Left lung (tissue), 10 donors: ENCODE measurements around the gene DCC. TPM values are rescaled to one million over a fixed set of nuclear protein-coding genes. Genes with fewer than 3 reads are reported as not detected.
A peak's percentile ranks its signal among the peaks of the same experiment; 100 is the strongest.

Experiments
- ATAC-seq: fragments of 200-7000 bp; cut with Tn5 transposase; one replicate; pipeline ENCODE4 v1.9.1; 2020; ENCODE audit warnings: moderate library complexity
- DNase-seq, 4 donors: peaks; one replicate each; pipeline ENCODE4 v3.0.0-alpha.2; 2013 to 2020
- H3K27ac ChIP-seq, 2 donors: fragments of 200-600 bp; sonication (generic) in 1 of 2; one replicate each; pipeline versions ENCODE4 v1.5.0 to v1.8.0; 2020 to 2021
- H3K27me3 ChIP-seq, 2 donors: fragments of 200-600 bp; sonication (generic) in 1 of 2; one replicate each; pipeline versions ENCODE4 v1.5.0 to v1.8.0; 2020 to 2021
- H3K36me3 ChIP-seq, 2 donors: fragments of 200-600 bp; sonication (generic) in 1 of 2; one replicate each; pipeline versions ENCODE4 v1.5.0 to v1.8.0; 2020 to 2021
- H3K4me1 ChIP-seq, 2 donors: fragments of 200-600 bp; one replicate each; pipeline ENCODE4 v1.8.0; 2021
- H3K4me3 ChIP-seq, 2 donors: fragments of 200-600 bp; sonication (generic) in 1 of 2; one replicate each; pipeline versions ENCODE4 v1.5.0 to v1.8.0; 2020 to 2021; ENCODE audit warnings: mild to moderate bottlenecking in 1 of 2
- H3K9me3 ChIP-seq, 2 donors: fragments of 200-600 bp; sonication (generic) in 1 of 2; one replicate each; pipeline versions ENCODE4 v1.5.0 to v1.8.0; 2020 to 2021
- intact Hi-C, 2 donors: fragments of 100-400 bp; cut with DNase I; formaldehyde crosslinking; loops; one replicate each; pipeline versions ENCODE4 v1.11.2 to v1.14.2; 2022
- polyA plus RNA-seq, 6 donors: library from polyadenylated mRNA; unstranded; fragments of 120-200 nt; gene quantifications; one replicate each; pipeline ENCODE4 v1.2.1, GENCODE V29; 2013; ENCODE audit not compliant: insufficient read length in 6 of 6
- total RNA-seq, 2 donors: library from RNA; stranded (reverse); fragmentation: NEBNext Ultra II Directional; extraction: Animal tissue kit (Norgen Biotek cat#: 25700); gene quantifications; one replicate each; pipeline ENCODE4 v1.2.1, GENCODE V29; 2021
- TF ChIP-seq, protein P1 (sequence below), 2 donors: fragments of 200-600 bp; sonication (generic) in 1 of 2; IDR thresholded peaks; one replicate each; pipeline versions ENCODE4 v1.5.0 to v1.8.0; 2021; ENCODE audit warnings: antibody characterized with exemption in 2 of 2
- donor health status: DM: no; HTN: yes; CAD: no.
- donor health status: DM: no; HTN: no; CAD: no.

The DCC gene
- total and polyA plus RNA-seq, 8 donors, result 0.61 to 3.5 (median 2.1) TPM

DNA sequence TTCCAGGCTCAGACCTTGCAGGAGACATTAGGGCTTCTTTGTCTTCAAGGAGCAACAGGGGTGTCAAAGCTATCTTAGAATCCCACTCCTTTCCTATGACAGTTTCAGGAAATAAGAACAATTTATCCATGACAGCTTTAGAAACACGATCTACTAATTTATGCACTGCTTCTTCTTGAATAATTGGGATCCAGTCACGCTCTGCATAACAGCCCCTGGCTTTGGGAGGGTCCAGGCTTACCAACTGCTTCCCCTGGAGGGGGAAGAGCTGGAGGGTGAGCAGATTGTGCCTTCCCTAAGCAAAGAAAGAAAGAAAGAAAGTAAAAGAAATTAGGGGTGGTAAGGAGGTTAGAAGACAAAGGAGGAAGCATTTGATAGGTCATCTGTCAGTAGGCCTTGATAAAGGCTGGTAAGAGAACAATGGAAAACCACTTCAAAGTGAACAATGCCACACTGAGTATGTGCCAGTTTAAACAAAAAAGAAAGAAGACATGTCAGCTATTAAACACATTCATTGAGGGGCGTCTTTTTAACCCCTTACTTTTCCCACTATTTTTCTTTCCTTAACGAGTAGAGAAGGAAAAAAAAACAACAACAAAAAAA, 327.6 kb downstream of the DCC start:
- Histone ChIP-seq H3K9me3 (no peaks in the 10 kb centered on the region), H3K4me1 (no peaks in the 10 kb centered on the region), H3K4me3 (no peak overlapping the region), H3K36me3 (no peaks in the 10 kb centered on the region), H3K27ac (no peak overlapping the region), H3K27me3 (no peaks in the 10 kb centered on the region)
- intact Hi-C loops, result no loop called here
- DNase-seq, result no peak
- ATAC-seq, result no peak
- TF ChIP-seq, protein P1, sequence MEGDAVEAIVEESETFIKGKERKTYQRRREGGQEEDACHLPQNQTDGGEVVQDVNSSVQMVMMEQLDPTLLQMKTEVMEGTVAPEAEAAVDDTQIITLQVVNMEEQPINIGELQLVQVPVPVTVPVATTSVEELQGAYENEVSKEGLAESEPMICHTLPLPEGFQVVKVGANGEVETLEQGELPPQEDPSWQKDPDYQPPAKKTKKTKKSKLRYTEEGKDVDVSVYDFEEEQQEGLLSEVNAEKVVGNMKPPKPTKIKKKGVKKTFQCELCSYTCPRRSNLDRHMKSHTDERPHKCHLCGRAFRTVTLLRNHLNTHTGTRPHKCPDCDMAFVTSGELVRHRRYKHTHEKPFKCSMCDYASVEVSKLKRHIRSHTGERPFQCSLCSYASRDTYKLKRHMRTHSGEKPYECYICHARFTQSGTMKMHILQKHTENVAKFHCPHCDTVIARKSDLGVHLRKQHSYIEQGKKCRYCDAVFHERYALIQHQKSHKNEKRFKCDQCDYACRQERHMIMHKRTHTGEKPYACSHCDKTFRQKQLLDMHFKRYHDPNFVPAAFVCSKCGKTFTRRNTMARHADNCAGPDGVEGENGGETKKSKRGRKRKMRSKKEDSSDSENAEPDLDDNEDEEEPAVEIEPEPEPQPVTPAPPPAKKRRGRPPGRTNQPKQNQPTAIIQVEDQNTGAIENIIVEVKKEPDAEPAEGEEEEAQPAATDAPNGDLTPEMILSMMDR (IDR thresholded peaks at IDR 0.05), result no peak

DNA sequence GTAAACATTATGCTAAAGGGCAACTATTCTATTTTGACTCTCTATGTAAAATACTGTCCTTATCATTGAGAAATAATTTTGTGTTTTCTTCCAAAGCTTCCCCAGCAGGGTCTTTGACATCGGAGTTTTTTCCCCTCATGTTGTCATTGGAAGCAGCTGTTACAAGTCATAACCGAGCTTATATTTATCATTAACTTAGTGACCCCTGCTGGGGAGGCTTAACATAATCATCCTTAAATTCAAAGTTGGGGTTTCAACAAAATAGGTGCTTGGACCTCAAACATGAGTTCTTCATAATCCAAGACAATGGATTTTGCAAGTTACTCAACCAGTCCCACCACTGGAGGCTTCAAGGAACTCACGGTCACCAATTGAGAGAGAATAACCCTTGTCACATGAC, 330.9 kb downstream of the DCC start:
- Histone ChIP-seq H3K27me3 (no peaks in the 10 kb centered on the region), H3K36me3 (no peaks in the 10 kb centered on the region), H3K9me3 (no peaks in the 10 kb centered on the region), H3K27ac (no peak overlapping the region), H3K4me3 (no peak overlapping the region), H3K4me1 (no peaks in the 10 kb centered on the region)
- TF ChIP-seq, protein P1 (IDR thresholded peaks at IDR 0.05), result no peak
- intact Hi-C loops, result no loop called here
- DNase-seq (peak in 2 of 4 donors; percentile 74 to 84), ATAC-seq (peak; percentile 45)

DNA sequence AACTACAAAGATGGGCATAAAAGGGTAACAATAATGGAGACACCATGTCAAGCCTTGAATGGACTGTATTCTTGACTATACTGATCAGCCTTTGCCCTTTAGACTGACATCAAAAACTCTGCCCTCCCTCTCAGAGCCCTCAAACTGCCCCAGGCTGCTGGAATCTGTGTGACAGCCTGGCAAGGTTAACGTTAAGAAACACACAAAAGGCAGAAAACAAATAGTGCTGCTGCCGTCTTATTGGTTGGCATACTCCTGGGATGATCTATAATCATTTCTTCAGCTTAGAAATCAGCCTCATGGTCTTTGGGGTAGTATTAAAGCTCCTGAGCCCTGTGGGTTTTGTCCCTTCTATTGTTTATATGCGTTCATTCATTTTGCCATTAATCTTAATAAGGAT, 338.0 kb downstream of the DCC start:
- H3K9me3 ChIP-seq, result no peaks in the 10 kb centered on the region
- no peaks in the 10 kb centered on the region for H3K27me3 ChIP-seq
- ATAC-seq (no peak), DNase-seq (no peak)
- H3K27ac ChIP-seq, result no peak overlapping the region
- H3K4me3 ChIP-seq, result no peak overlapping the region
- intact Hi-C loops, result no loop called here
- TF ChIP-seq, protein P1 (IDR thresholded peaks at IDR 0.05), result no peak
- no peaks in the 10 kb centered on the region for H3K4me1 ChIP-seq
- H3K36me3 ChIP-seq, result no peaks in the 10 kb centered on the region

DNA sequence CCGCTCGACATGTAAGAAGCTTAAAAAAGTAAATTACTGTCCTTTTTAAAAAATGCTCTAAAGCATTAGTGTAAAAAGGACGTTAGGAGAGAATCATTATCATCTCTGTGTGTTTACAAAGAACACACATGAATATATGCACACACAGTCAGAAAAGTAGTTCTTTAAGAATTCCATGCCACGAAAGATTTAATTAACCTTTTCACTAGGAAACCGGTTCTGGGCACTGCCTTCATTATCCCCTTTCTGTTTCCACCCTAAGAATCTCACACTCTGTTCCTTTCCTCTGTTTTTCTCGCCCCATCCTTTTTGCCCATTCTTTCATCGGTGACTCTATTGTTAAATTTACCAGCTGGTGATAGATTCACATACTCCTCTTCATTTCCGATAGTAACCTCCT, 338.6 kb downstream of the DCC start:
- TF ChIP-seq, protein P1 (IDR thresholded peaks at IDR 0.05), result no peak
- Histone ChIP-seq H3K36me3 (no peaks in the 10 kb centered on the region), H3K27me3 (no peaks in the 10 kb centered on the region), H3K9me3 (no peaks in the 10 kb centered on the region), H3K4me1 (no peaks in the 10 kb centered on the region), H3K27ac (no peak overlapping the region), H3K4me3 (no peak overlapping the region)
- no peak for DNase-seq
- intact Hi-C loops, result no loop called here
- no peak for ATAC-seq

DNA sequence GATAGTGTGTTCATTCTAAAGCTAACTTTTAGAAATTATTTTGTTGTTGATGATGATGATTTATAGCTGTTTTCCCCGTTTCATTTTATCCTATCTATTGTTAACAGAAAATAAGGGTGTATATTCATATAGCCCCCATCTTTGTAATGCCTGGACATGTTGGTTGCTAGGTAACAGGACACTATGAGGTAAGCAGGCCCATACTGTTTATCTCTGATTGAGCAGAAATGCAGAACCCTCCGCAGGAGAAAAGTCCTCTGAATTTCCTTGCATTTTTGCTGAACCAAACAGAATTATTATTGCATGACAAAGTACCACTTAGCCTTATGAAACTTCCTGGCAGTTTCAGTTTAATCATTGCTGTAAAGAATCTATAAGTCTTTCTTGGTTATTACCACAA, 339.4 kb downstream of the DCC start:
- no peak for ATAC-seq
- Histone ChIP-seq H3K9me3 (no peaks in the 10 kb centered on the region), H3K36me3 (no peaks in the 10 kb centered on the region), H3K27ac (no peak overlapping the region), H3K4me3 (no peak overlapping the region), H3K4me1 (no peaks in the 10 kb centered on the region), H3K27me3 (no peaks in the 10 kb centered on the region)
- TF ChIP-seq, protein P1 (IDR thresholded peaks at IDR 0.05), result no peak
- no peak for DNase-seq
- intact Hi-C loops, result no loop called here
